Peyer's patch (tissue), 4 donors: Measurements from ENCODE around the gene TRAPPC2L.
A peak's percentile ranks its signal among the peaks of the same experiment; 100 is the strongest.

ENCODE experiments used
- POLR2A ChIP-seq, 2 donors: fragments of 450-650 bp; IDR thresholded peaks; one replicate each; pipeline ENCODE4 v1.5.1; 2017; ENCODE audit warnings: antibody characterized with exemption in 2 of 2, mild to moderate bottlenecking in 2 of 2, moderate library complexity in 2 of 2
- TF ChIP-seq, protein P1 (sequence below), 6 experiments: fragments of 450-650 bp in 4 of 6; fragments of 200-600 bp in 2 of 6; sonication (generic) in 1 of 6; IDR thresholded peaks; one replicate each; pipeline ENCODE4 v1.5.1; 2017 to 2019; ENCODE audit warnings: antibody characterized with exemption in 6 of 6, mild to moderate bottlenecking in 3 of 6, moderate library complexity in 1 of 6

GRCh38 chr16:88810912-88811768, 45.8 kb upstream of the TRAPPC2L start:
- TF ChIP-seq, protein P1, sequence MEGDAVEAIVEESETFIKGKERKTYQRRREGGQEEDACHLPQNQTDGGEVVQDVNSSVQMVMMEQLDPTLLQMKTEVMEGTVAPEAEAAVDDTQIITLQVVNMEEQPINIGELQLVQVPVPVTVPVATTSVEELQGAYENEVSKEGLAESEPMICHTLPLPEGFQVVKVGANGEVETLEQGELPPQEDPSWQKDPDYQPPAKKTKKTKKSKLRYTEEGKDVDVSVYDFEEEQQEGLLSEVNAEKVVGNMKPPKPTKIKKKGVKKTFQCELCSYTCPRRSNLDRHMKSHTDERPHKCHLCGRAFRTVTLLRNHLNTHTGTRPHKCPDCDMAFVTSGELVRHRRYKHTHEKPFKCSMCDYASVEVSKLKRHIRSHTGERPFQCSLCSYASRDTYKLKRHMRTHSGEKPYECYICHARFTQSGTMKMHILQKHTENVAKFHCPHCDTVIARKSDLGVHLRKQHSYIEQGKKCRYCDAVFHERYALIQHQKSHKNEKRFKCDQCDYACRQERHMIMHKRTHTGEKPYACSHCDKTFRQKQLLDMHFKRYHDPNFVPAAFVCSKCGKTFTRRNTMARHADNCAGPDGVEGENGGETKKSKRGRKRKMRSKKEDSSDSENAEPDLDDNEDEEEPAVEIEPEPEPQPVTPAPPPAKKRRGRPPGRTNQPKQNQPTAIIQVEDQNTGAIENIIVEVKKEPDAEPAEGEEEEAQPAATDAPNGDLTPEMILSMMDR (IDR thresholded peaks at IDR 0.05) = no peak
- peak; percentile 42 to 61 for TF ChIP-seq POLR2A (IDR thresholded peaks at IDR 0.05)
